Spleen (tissue), 11 donors: Measurements from ENCODE around the gene TAF1D. TPM values are rescaled to one million over a fixed set of nuclear protein-coding genes. Genes with fewer than 3 reads are reported as not detected.
"Not testable (repeated sequence)": the region's sequence is repeated elsewhere in the genome, so short reads cannot be mapped to it uniquely, and the experiment has no call there.

Source experiments
- DNase-seq: peaks from one replicate; pipeline ENCODE4 v3.0.0-alpha.2; 2020
- H3K27ac ChIP-seq, 8 donors: fragments of 200-600 bp; sonication (generic) in 7 of 8; 1 replicate in 4 of 8; 2 replicates in 4 of 8; pipeline versions ENCODE4 v1.5.0 to v1.8.0; 2016 to 2021; ENCODE audit warnings: inconsistent platforms in 4 of 8, mild to moderate bottlenecking in 4 of 8, moderate library complexity in 1 of 8
- H3K27me3 ChIP-seq, 7 donors: fragments of 200-600 bp; sonication (generic) in 6 of 7; replicated peaks in 1 of 7; 1 replicate in 4 of 7; 2 replicates in 3 of 7; pipeline versions ENCODE4 v1.5.0 to v1.8.0; 2016 to 2021; ENCODE audit warnings: inconsistent platforms in 3 of 7, mild to moderate bottlenecking in 1 of 7
- H3K36me3 ChIP-seq, 6 donors: fragments of 200-600 bp; sonication (generic) in 5 of 6; 1 replicate in 4 of 6; 2 replicates in 2 of 6; pipeline versions ENCODE4 v1.5.0 to v1.8.0; 2016 to 2021; ENCODE audit warnings: inconsistent platforms in 2 of 6
- H3K4me1 ChIP-seq, 6 donors: fragments of 200-600 bp; sonication (generic) in 5 of 6; 1 replicate in 3 of 6; 2 replicates in 3 of 6; pipeline versions ENCODE4 v1.5.0 to v1.8.0; 2016 to 2021; ENCODE audit warnings: inconsistent platforms in 3 of 6
- H3K4me3 ChIP-seq, 8 donors: fragments of 200-600 bp; sonication (generic) in 7 of 8; 1 replicate in 4 of 8; 2 replicates in 4 of 8; pipeline versions ENCODE4 v1.5.0 to v1.8.0; 2016 to 2021; ENCODE audit warnings: inconsistent platforms in 4 of 8, mild to moderate bottlenecking in 4 of 8, moderate library complexity in 2 of 8
- H3K9me3 ChIP-seq, 8 donors: fragments of 200-600 bp; sonication (generic) in 7 of 8; 1 replicate in 4 of 8; 2 replicates in 4 of 8; pipeline versions ENCODE4 v1.5.0 to v1.8.0; 2016 to 2021; ENCODE audit warnings: inconsistent platforms in 4 of 8
- CTCF ChIP-seq, 11 experiments: fragments of 200-600 bp in 7 of 11; fragments of 450-650 bp in 4 of 11; sonication (generic) in 4 of 11; IDR thresholded peaks in 8 of 11; conservative IDR thresholded peaks in 3 of 11; 1 replicate in 7 of 11; 2 replicates in 4 of 11; pipeline versions ENCODE4 v1.4.0 to v1.8.0; 2016 to 2021; ENCODE audit warnings: antibody characterized with exemption in 11 of 11, inconsistent platforms in 4 of 11, mild to moderate bottlenecking in 1 of 11
- POLR2A ChIP-seq, 3 donors: fragments of 450-650 bp; IDR thresholded peaks; one replicate each; pipeline ENCODE4 v1.5.1; 2017; ENCODE audit warnings: antibody characterized with exemption in 3 of 3, mild to moderate bottlenecking in 1 of 3
- POLR2AphosphoS5 ChIP-seq, 3 donors: sonication (generic); formaldehyde crosslinking; IDR thresholded peaks; one replicate each; pipeline ENCODE4 v1.5.1; 2017; ENCODE audit warnings: antibody characterized with exemption in 3 of 3
- WGBS, 5 donors: extraction: QIAGEN DNeasy Blood & Tissue Kit in 3 of 5; methylation state at CpG; one replicate each; pipeline versions ENCODE4 v1.1.5 to v1.1.7; 2013 to 2018; 5-methylcytosine and 5-hydroxymethylcytosine counted together
- intact Hi-C: fragments of 100-400 bp; cut with DNase I; formaldehyde crosslinking; loops from one replicate; pipeline ENCODE4 v1.15.0; 2023; ENCODE audit warnings: low total_unique reads
- polyA plus RNA-seq, 3 donors: library from polyadenylated mRNA; stranded (reverse); fragments of 200-250 nt; gene quantifications; one replicate each; pipeline ENCODE4 v1.2.1, GENCODE V29; 2013
- total RNA-seq, 7 donors: library from RNA; depleted of rRNA in 3 of 7; stranded (reverse); fragments of >200 nt in 3 of 7; fragmentation: NEBNext Ultra II Directional in 4 of 7; extraction: Animal tissue kit (Norgen Biotek cat#: 25700) in 4 of 7; gene quantifications; one replicate each; pipeline versions ENCODE4 v1.1.0 to v1.2.1, GENCODE V29; 2016 to 2021
- donor health status: healthy with polysubstance abuse.
- donor health status: DM: no; HTN: no; CAD: no; lungs with moderate emphysema.
- donor health status: DM: no; HTN: no; CAD: no.
- donor health status: Bipolar disorder and iron deficiency.
- donor health status: healthy.
- donor health status: DM: no; HTN: no; CAD: no.
- donor health status: DM: yes; HTN: yes; CAD: no.

TAF1D gene
- total and polyA plus RNA-seq, 10 donors: 99.4 to 244 (median 134) TPM

DNA sequence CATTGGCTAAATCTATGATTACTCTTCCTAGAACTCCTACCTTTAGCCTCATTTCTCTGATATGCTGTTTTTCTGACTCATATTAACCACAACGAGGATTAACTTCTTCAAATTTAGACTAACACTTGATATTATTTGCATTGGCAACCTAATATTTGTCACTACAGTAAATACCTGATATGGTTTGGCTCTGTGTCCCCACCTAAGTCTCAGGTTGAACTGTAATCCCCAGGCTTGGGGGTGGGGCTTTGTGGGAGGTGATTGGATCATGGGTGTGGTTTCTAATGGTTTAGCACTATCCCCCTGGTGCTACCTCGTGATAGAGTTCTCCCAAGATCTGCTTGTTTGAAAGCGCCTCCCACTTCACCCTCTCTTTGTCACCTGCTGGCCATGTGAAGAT is 25.7 kb upstream of the TAF1D start:
- no peaks in the 10 kb centered on the region for H3K4me1 ChIP-seq
- WGBS, 5 donors: 86 to 95% (median 92%) methylated on average over 3 of the region's 3 CpGs
- no peaks in the 10 kb centered on the region for H3K27me3 ChIP-seq
- intact Hi-C loops: no loop called here
- no peak overlapping the region for H3K4me3 ChIP-seq
- H3K36me3 ChIP-seq: peaks cover 0 to 43% (median 21%) of the 10 kb centered on the region in 6 donors
- no peak overlapping the region for H3K27ac ChIP-seq
- no peak for DNase-seq
- TF ChIP-seq CTCF (IDR thresholded peaks at IDR 0.05 in 8 of 11, conservative IDR thresholded peaks at IDR 0.05 in 3 of 11) (no peak), POLR2A (IDR thresholded peaks at IDR 0.05) (no peak), POLR2AphosphoS5 (IDR thresholded peaks at IDR 0.05) (no peak)
- peaks cover 0 to 6% (median 5%) of the 10 kb centered on the region in 8 donors for H3K9me3 ChIP-seq

DNA sequence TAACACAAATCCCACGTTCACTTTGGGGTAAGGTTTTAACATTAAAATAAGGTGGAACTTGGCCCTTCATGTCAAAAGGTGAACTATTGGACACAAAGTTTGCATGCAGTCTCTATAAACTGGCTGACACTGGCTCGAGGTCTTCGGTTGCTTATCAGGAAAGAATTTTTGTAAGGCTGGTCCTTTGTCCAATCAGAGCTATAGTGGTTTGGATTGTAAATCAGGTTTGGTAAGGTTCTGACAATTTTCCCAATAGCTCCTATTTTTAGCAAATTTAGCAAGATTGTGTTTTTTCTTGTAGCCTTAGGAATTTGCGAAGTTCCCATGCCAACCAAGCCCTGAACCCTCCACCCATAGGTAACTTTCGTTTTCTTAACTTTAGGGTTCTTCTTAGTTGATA is 25.2 kb upstream of the TAF1D start:
- Histone ChIP-seq H3K27ac (no peak overlapping the region), H3K27me3 (no peaks in the 10 kb centered on the region), H3K9me3 (peaks cover 0 to 6% (median 5%) of the 10 kb centered on the region in 8 donors), H3K4me1 (no peaks in the 10 kb centered on the region), H3K4me3 (no peak overlapping the region), H3K36me3 (peaks cover 0 to 49% (median 25%) of the 10 kb centered on the region in 6 donors)
- TF ChIP-seq POLR2AphosphoS5 (IDR thresholded peaks at IDR 0.05) (no peak), CTCF (IDR thresholded peaks at IDR 0.05 in 8 of 11, conservative IDR thresholded peaks at IDR 0.05 in 3 of 11) (no peak), POLR2A (IDR thresholded peaks at IDR 0.05) (no peak)
- 87 to 94% (median 91%) methylated on average over 5 of the region's 5 CpGs for WGBS, 5 donors
- intact Hi-C loops: no loop called here
- DNase-seq: no peak

- Histone ChIP-seq H3K27me3 (no peaks in the 10 kb centered on the region), H3K27ac (no peak overlapping the region), H3K36me3 (peaks cover 0 to 58% (median 34%) of the 10 kb centered on the region in 6 donors), H3K9me3 (peaks cover 0 to 6% (median 5%) of the 10 kb centered on the region in 8 donors), H3K4me3 (no peak overlapping the region), H3K4me1 (no peaks in the 10 kb centered on the region)
- no peak for DNase-seq
- 53 to 89% (median 71%) methylated on average over 2 of the region's 2 CpGs for whole genome bisulfite sequencing, 5 donors
- intact Hi-C loops: no loop called here
- no peak for TF ChIP-seq CTCF (IDR thresholded peaks at IDR 0.05 in 8 of 11, conservative IDR thresholded peaks at IDR 0.05 in 3 of 11)
- no peak for TF ChIP-seq POLR2AphosphoS5 (IDR thresholded peaks at IDR 0.05)
- no peak for TF ChIP-seq POLR2A (IDR thresholded peaks at IDR 0.05)
Measured at GRCh38 chr11:93765551-93765950, 24.3 kb upstream of the TAF1D start.

DNA sequence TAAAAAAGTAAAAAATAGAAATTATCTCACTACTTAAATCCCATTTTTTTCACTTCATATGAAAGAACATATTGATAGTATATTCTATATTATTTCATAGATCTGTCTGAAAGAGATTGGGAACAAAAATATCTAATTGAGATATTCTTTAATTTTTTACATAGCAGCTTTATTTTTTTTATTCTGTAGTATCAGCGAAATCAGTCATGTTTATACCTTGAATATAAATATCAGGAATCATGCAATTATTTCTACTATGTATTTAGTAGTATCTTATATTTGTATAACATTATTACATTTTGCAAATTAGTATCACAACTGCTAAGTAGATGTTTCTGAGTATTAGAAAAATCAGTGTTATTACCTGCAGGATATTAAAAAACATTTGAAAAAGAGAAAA is 20.6 kb upstream of the TAF1D start:
- no peaks in the 10 kb centered on the region for H3K4me1 ChIP-seq
- no peak for DNase-seq
- peaks cover 0 to 95% (median 67%) of the 10 kb centered on the region in 6 donors for H3K36me3 ChIP-seq
- H3K9me3 ChIP-seq: peaks cover 0 to 2% (median under 1%) of the 10 kb centered on the region in 8 donors
- intact Hi-C loops: no loop called here
- H3K4me3 ChIP-seq: no peak overlapping the region
- H3K27me3 ChIP-seq: no peaks in the 10 kb centered on the region
- no peak for TF ChIP-seq POLR2A (IDR thresholded peaks at IDR 0.05)
- no peak for TF ChIP-seq CTCF (IDR thresholded peaks at IDR 0.05 in 8 of 11, conservative IDR thresholded peaks at IDR 0.05 in 3 of 11)
- no peak for TF ChIP-seq POLR2AphosphoS5 (IDR thresholded peaks at IDR 0.05)
- 90 to 100% (median 97%) methylated on average over 1 of the region's 1 CpG for WGBS, 5 donors
- H3K27ac ChIP-seq: no peak overlapping the region

DNA sequence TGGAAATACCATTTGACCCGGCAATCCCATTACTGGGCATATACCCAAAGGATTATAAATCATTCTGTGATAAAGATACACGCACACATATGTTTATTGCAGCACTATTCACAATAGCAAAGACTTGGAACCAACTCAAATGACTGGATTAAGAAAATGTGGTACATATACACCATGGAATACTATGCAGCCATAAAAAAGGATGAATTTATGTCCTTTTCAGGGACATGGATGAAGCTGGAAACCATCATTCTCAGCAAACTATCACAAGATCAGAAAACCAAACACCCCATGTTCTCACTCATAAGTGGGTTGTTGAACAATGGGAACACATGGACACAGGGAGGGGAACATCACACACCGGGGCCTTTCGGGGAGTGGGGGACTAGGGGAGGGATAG is 17.8 kb upstream of the TAF1D start:
- peaks cover 2 to 100% (median 75%) of the 10 kb centered on the region in 6 donors for H3K36me3 ChIP-seq
- H3K9me3 ChIP-seq, intact Hi-C loops, H3K4me3 ChIP-seq, H3K4me1 ChIP-seq, H3K27ac ChIP-seq, DNase-seq, H3K27me3 ChIP-seq: not testable (repeated sequence)
- 94 to 99% (median 97%) methylated on average over 4 of the region's 4 CpGs for WGBS, 5 donors
